GM10266 (cell line): ENCODE results near the gene MEF2C.

ENCODE experiments used
- DNase-seq: peaks from one replicate; pipeline ENCODE4 v3.0.0; 2012; ENCODE audit errors: extremely low spot score
- TF ChIP-seq, protein P1 (sequence below): IDR thresholded peaks from 2 replicates; pipeline ENCODE4 v1.5.1; 2012; ENCODE audit warnings: mild to moderate bottlenecking, low read depth; ENCODE audit not compliant: control insufficient read depth, insufficient read depth; ENCODE audit errors: missing control alignments

Gene MEF2C

GRCh38 chr5:88872971-88873370 lies 10.0 kb downstream of the MEF2C start:
- TF ChIP-seq, protein P1, sequence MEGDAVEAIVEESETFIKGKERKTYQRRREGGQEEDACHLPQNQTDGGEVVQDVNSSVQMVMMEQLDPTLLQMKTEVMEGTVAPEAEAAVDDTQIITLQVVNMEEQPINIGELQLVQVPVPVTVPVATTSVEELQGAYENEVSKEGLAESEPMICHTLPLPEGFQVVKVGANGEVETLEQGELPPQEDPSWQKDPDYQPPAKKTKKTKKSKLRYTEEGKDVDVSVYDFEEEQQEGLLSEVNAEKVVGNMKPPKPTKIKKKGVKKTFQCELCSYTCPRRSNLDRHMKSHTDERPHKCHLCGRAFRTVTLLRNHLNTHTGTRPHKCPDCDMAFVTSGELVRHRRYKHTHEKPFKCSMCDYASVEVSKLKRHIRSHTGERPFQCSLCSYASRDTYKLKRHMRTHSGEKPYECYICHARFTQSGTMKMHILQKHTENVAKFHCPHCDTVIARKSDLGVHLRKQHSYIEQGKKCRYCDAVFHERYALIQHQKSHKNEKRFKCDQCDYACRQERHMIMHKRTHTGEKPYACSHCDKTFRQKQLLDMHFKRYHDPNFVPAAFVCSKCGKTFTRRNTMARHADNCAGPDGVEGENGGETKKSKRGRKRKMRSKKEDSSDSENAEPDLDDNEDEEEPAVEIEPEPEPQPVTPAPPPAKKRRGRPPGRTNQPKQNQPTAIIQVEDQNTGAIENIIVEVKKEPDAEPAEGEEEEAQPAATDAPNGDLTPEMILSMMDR = no peak
- no peak for DNase-seq

GRCh38 chr5:88870285-88870684 lies 12.7 kb downstream of the MEF2C start:
- no peak for DNase-seq
- TF ChIP-seq, protein P1 = no peak

DNA sequence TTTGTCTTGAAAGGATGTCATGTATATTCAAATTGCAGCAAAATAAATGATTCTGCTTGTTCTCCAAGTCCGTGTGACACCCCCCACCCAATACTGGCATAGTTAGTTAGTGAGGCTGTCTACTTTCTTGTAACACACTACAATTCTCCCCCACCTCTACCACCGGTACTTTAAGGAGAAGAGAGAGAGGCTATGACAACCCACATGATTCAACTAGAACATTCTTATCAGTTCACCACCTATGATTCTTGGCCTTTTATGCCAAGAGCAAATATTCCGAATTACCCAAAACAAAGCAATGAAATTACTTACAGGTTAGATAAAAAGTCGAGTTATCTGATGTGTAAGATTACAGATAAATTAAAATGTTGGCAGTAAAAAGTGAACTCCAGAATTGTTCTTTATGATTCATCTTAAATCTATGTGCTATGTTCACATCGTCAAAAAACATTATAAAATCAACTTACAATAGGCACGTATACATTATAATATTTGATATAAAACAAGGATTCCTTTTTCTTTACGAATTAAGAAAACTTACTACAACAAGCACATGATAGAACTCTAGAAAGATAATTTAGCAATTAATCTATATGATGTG lies 14.4 kb downstream of the MEF2C start:
- DNase-seq = no peak
- TF ChIP-seq, protein P1 = no peak

DNA sequence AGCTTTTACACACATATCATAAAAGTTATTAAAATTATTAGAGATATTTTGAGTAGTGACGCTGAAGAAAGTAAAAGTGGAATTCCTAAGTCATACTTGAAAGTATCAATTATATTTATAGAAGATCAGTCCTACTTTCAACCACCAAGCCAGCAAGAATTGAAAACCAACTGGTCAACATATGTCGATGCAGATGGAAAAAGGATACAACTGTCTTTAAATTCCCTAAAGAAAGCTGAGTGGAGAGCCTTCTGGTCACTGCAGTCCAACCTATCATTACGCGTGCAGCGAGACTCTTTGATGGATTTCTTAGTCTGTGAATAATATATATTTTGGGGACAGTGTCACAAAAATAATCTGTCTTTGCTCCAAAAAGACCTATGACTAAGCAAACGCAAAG lies 15.3 kb downstream of the MEF2C start:
- no peak for DNase-seq
- TF ChIP-seq, protein P1 = no peak

DNA sequence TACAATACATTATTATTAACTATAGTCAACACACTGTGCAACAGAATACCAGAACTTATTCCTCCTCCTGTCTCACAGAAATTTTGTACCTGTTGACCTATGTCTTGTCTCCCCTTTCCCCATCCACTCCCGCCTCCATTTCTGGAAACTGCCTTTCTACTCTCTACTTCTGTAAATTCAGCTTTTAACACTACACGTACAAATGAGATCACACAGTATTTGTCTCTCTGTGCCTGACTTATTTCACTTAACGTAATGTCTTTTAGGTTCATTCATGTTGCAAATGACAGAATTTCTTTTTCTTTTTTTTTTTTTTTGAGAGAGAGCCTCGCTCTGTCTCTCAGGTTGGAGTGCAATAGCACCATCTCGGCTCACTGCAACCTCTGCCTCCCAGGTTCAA lies 19.5 kb downstream of the MEF2C start:
- DNase-seq = no peak
- TF ChIP-seq, protein P1 = no peak

DNA sequence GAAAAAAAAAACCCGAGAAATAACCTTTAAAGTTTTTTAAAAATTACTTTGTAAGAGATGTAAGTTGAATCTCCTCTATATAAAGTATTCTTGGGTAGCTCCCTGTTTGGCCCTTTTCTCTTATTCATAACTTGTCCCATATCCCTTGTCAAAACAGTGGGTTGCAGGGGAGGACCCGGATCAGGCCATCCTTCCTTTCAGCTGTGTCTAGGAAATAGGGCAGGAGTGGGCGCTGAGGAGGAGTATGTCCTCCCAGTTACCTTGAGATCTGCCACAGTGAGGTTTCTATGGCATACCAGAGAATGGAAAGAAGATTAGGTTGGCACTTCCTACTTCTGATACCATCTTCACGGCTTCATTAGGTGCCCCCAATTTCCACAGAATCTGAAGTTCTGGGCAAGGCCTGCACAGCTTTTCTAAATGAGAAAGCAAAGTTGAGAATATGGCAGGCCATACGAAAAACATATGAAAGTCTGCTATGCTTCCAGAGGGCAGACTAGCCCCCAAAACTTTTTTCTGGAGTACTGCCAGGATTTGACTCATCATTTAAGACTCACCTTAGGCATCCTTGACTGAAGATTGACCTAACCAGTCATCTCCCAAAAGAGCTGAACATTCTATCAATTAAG lies 20.3 kb downstream of the MEF2C start:
- TF ChIP-seq, protein P1 = no peak
- DNase-seq = no peak

- no peak for DNase-seq
- TF ChIP-seq, protein P1 = no peak
Measured at GRCh38 chr5:88861231-88861630, 21.8 kb downstream of the MEF2C start.
